CD4-positive, alpha-beta T cell treated with Interleukin-15 for 1 hour (primary cell): ENCODE measurements around the gene RFX3.
"Not testable (repeated sequence)": the region's sequence is repeated elsewhere in the genome, so short reads cannot be mapped to it uniquely, and the experiment has no call there.

Experiments
- DNase-seq: peaks from one replicate; pipeline ENCODE4 v3.0.0-alpha.2; 2020

The RFX3 gene

DNA sequence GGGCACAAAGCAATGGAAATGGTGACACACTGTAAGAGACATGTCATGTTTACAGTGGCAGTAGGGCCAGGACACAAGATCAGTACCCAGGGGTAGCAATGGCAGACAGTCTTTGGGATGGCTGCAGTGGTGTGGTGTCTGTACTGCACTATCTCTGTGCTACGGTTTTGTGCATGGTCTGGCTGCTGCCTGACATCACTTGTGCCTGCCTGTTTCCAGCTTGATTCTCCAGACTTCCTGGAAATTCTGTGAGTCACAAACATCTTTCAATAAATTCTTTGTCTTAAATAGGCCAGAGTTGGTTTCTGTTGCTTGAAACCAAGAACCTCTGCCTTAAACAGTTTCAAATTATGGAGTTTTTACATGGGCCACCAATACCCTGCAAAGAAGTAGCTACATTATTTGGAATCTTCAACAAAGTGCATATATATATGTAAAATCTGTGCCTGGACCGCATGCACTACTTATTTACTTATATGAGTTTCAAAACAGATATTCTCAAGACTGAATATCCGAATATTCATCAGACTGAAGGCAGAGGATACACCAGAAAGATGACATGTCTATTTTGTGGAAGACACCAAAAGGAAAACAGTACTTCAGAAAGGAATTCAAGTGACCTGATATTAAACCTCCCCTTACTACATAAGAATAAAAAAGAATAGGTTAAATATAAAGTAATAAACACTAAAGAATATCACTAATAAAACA lies 188.1 kb downstream of the RFX3 start:
- no peak for DNase-seq

DNA sequence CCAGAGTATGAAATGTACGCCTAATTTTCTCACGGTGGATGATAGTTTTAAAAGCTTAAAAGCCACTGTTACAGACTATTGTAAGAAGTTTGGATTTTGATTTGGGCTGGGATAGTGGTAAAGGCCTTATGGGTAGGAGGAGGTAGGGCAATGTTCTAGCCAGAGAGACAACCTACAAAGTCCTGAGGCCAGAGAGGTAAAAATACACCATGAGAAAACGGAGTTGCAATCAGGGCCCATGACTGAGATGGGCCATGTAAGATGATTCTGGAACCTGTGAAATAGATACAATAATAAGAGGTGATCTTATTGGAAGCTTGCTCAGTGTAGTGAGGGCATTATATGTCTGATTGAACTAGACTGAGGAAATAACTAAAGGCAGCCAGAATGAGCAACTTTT lies 188.8 kb downstream of the RFX3 start:
- DNase-seq: no peak

GRCh38 chr9:3332802-3333201 lies 193.0 kb downstream of the RFX3 start:
- no peak for DNase-seq

DNA sequence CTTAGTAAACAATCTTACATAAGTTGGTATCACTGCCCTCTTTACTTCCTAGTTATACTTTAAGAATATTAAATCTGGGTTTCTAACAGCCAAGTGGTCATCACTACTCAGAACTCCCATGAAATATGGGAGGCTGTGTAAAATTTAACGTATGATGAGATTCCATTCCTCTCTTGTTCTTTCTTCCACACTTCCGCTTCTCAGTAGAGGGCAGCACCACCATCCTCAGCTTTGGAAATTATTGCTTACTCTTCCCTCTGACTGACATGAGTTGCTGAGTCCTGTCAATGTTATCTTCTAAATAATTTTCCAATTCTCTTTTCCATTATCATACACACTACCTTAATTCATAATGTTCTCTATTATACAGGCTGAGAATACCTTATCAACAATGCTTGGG lies 194.0 kb downstream of the RFX3 start:
- no peak for DNase-seq

- DNase-seq: no peak
Measured at GRCh38 chr9:3330792-3331420, 194.9 kb downstream of the RFX3 start.

DNA sequence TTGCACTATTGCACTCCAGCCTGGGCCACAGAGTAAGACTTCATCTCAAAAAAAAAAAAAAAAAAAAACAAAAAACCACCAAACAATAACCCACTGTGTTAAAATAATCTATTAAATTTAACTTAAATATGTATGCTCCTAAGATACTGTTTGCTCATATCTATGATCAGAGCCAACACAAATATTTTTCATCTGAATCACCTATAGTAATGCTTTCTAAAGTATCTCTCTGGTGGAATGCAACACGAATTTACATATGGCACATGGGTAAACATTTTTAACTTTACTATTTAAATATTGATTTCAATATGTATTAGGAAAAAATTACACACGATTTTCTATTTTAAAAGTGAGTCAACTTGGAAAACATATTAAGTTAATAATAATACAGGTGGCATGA lies 196.4 kb downstream of the RFX3 start:
- DNase-seq: no peak

DNA sequence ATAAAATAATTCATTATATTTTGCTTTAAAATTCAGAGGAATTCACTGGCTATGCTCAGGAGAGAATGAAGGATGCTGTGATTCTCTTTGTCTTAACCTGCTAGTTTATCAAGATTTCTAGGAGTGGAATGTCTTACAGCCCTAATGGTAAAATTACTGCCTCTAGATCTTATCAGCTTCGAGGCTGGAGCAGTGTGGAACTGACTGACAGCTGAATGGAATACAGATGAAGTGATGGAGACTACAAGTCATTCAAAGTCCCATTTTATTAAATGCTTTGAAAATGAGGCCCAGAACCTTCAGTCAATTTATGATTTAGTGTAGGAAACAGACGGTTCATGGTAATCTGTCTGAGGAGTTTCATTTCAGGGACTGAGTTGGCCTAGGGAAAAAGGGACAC lies 202.1 kb downstream of the RFX3 start:
- DNase-seq: no peak

DNA sequence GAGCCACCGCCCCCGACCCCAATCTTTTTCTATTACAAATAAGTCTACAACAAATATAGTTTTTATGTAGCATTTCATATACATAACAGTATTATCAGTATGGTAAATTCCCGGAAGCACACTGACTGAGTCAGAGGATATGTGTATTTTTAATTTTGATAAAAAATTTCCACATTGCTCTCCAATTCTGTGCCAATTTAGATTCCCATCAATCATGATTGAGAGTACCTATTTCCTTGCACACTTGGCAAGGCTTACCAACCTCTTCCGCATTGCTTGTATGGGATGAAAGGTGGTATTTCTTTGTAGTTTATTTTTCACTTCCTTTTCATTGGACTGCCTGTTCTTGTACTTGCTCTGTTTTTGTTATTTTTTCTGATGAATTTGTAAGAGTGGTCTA lies 204.6 kb downstream of the RFX3 start:
- no peak for DNase-seq

GRCh38 chr9:3312595-3312994 lies 213.2 kb downstream of the RFX3 start:
- not testable (repeated sequence) for DNase-seq

- DNase-seq: no peak
Measured at GRCh38 chr9:3308609-3309008, 217.2 kb downstream of the RFX3 start.

- DNase-seq: not testable (repeated sequence)
Measured at GRCh38 chr9:3304388-3304787, 221.4 kb downstream of the RFX3 start.

GRCh38 chr9:3299872-3300271 lies 225.9 kb downstream of the RFX3 start:
- no peak for DNase-seq

DNA sequence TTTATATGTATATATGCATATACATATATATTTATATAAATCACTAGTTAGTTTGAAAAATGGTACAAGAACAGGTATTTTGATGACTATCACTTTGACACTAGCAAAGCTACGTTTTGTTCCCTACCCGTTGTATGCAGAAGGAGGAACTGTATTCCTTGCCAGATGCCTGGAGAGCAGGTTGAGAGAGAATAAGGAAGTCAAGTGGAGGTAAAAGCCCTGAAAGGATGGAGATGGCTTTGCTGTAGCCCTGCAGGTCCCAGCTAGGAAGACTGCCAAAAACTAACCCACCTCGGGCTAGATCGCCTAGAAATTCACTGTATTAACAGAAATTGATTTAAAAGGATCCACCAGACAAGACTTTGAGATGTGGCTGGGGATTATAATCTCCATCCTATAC lies 229.3 kb downstream of the RFX3 start:
- DNase-seq: no peak

DNA sequence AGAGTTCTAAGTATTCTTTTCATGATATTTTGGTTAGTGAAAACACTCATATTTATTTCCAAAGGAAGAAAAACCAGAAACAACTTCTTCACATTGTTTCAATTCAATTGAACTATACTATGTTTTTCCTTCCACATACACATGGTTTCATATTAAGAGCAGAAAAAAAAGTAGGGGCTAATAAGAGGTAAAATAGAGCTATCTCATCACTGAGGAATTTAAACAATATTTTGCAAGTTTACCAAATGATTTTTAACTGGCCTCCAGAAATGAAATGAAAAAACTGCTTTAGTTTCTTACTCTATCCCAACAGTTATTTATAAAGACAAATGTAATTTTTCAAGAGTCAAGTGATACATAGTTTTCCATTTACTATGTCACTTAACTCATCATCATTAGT lies 233.5 kb downstream of the RFX3 start:
- no peak for DNase-seq

GRCh38 chr9:3290231-3290840 lies 235.5 kb downstream of the RFX3 start:
- no peak for DNase-seq

GRCh38 chr9:3288686-3289085 lies 237.1 kb downstream of the RFX3 start:
- DNase-seq: no peak

DNA sequence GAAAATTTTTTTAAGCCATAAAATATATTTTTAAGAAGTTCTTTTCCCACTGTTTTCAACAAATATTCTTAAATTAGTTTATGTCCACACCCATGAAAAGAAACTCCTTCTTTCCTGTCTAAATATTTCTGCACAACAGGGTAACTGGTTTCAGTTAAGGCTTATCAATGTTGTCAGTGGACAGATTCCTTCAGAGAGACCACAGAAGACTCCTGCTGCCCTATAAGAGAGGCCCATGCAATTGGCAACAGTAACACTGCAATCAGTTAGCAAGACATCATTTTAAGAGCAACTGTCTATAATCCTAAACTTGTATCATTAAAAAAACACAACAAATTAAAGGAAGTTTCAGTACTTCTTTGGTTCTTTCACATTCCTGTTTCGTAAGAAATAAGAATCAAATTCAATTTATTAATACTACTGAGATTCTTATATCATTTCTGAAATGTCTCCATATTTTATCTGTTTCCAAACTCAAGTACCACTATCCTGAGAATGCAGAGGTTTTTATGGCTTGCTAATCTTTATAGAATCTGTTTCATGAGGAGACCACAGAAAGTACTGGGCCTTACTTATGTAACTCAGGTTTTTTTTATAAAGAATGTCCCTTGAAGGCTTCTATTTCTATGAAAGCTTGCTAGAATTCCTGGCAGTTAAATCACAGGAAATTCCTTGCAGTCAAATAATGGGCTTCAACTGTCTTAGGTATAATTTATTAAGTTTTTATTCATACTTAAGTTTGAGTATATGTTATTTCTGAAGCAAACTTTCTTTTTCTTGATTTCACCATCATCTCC lies 240.2 kb downstream of the RFX3 start:
- no peak for DNase-seq

GRCh38 chr9:3282365-3282764 lies 243.4 kb downstream of the RFX3 start:
- DNase-seq: no peak

DNA sequence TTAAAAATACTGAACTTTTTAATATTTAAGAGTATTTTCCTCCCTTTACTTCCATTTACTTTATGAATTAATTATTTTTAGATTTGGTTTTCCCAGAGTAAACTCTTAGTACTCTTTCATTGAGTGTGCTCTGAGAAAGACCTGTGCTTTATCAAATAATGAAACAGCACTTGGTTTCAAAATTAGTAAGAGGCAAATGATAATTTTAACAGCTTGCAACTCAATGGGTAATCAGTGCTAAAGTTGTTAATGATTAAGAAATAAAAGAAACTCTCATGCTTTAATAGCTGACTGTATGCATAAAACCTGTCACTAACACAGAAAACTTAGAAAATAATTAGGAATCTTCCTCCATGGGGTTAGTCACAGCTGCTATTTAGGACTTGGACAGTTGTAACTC lies 244.4 kb downstream of the RFX3 start:
- no peak for DNase-seq

GRCh38 chr9:3277200-3277599 lies 248.6 kb downstream of the RFX3 start:
- no peak for DNase-seq

DNA sequence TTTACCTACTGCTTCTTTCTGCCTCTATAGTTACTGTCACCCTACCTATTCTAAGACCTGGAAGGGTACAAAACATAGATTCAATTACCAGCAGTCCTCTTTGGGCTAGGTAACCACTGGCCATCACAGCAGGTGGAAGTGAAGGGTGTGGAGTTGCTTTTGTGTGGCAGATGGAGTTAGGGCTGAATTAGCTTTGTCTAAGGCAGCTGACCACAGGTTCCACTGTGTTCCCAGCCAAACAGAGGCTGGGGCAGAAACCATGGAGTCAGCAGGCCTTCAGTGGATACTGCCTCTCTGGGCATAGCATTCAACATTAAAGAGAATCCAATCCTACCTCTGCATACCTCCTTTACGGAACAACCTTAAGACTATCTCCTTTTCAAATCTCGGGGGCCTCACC lies 254.2 kb downstream of the RFX3 start:
- DNase-seq: no peak

GRCh38 chr9:3271157-3271556 lies 254.6 kb downstream of the RFX3 start:
- no peak for DNase-seq

GRCh38 chr9:3268223-3268622 lies 257.6 kb downstream of the RFX3 start:
- no peak for DNase-seq

DNA sequence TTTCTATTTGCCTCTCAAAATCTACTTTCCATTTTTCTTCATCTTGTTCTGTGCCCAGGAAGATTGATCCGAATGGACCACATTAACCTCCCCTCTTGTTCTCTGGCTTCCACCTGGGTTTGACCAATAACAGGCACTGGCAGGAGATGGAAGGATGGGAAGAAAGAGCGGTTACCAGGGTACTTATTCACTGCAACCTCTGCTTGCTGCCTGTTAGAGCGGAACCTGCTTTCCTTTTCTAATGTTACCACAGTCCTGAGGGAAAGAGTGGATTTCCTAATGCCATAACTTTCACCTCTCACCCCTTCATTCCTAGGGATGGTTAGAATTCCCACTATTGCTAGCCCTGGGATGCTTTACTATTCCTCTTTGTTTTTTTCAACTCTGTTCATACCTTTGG lies 262.1 kb downstream of the RFX3 start:
- no peak for DNase-seq
